GM12891 (cell line): ENCODE results near the gene NDUFB7. TPM values are rescaled to one million over a fixed set of nuclear protein-coding genes. Genes with fewer than 3 reads are reported as not detected.
"Not testable (repeated sequence)": the region's sequence is repeated elsewhere in the genome, so short reads cannot be mapped to it uniquely, and the experiment has no call there.

Experiments
- DNase-seq: peaks from one replicate; pipeline ENCODE4 v3.0.0; 2011; ENCODE audit warnings: low spot score; ENCODE audit not compliant: insufficient read length
- FAIRE-seq: peaks from 2 replicates; lab custom pipeline; 2011; peaks lifted over from hg19 to GRCh38; lab: Jason Lieb, UNC
- PAX5 ChIP-seq: IDR thresholded peaks from 2 replicates; pipeline ENCODE4 v1.6.1; 2011; ENCODE audit warnings: low read length, moderate library complexity, mild to moderate bottlenecking; ENCODE audit not compliant: insufficient read depth, severe bottlenecking
- POLR2A ChIP-seq: IDR thresholded peaks from 2 replicates; pipeline ENCODE4 v1.6.1; 2011; ENCODE audit warnings: low read depth, low read length, control low read depth
- POLR2AphosphoS5 ChIP-seq: IDR thresholded peaks from 2 replicates; pipeline ENCODE4 v1.6.1; 2011; ENCODE audit warnings: low read depth, low read length, control low read depth
- POU2F2 ChIP-seq: IDR thresholded peaks from 2 replicates; pipeline ENCODE4 v1.6.1; 2011; ENCODE audit warnings: low read depth, mild to moderate bottlenecking, control low read depth, low read length, moderate library complexity
- SPI1 ChIP-seq: IDR thresholded peaks from 2 replicates; pipeline ENCODE4 v1.6.1; 2011; ENCODE audit warnings: low read depth, low read length, control low read depth
- TAF1 ChIP-seq: IDR thresholded peaks from 2 replicates; pipeline ENCODE4 v1.6.1; 2011; ENCODE audit warnings: low read depth, low read length, control low read depth
- polyA plus RNA-seq: library from polyadenylated mRNA; unstranded; fragments of >200 nt; gene quantifications from one replicate; pipeline ENCODE4 v1.2.1, GENCODE V29; 2012; ENCODE audit warnings: low read depth, missing spikeins, inconsistent platforms; ENCODE audit not compliant: missing spikeins

NDUFB7 gene
- 194 TPM for polyA plus RNA-seq

- DNase-seq (peak; percentile 82), FAIRE-seq (peak; percentile 93)
- TF ChIP-seq POLR2AphosphoS5 (peak; percentile 85), POLR2A (peak; percentile 89), POU2F2 (peak; percentile 33; the same call in 1 of the 2 replicates), PAX5 (peak; percentile 67), TAF1 (peak; percentile 72; the same call in 1 of the 2 replicates), SPI1 (no peak)
Observed at GRCh38 chr19:14571695-14572490, at the start of gene NDUFB7. Gene NDUFB7, minus strand, starts transcription at chr19:14572066. Its CDS starts 66 bp downstream, at chr19:14572000.

GRCh38 chr19:14619404-14619803, 47.5 kb upstream of the NDUFB7 start:
- TF ChIP-seq SPI1: no peak
- TF ChIP-seq POLR2AphosphoS5: no peak
- no peak for TF ChIP-seq POLR2A
- TF ChIP-seq PAX5: no peak
- TF ChIP-seq POU2F2: no peak
- no peak for TF ChIP-seq TAF1
- DNase-seq: no peak
- no peak for FAIRE-seq

GRCh38 chr19:14616407-14616806, 44.5 kb upstream of the NDUFB7 start:
- DNase-seq: no peak
- no peak for FAIRE-seq
- TF ChIP-seq POLR2AphosphoS5 (no peak), PAX5 (no peak), TAF1 (no peak), POU2F2 (no peak)

- FAIRE-seq (no peak), DNase-seq (no peak)
- TF ChIP-seq TAF1 (no peak), POLR2AphosphoS5 (no peak), POLR2A (no peak), POU2F2 (no peak), SPI1 (no peak), PAX5 (no peak)
Observed at GRCh38 chr19:14615623-14616022, 43.8 kb upstream of the NDUFB7 start.

GRCh38 chr19:14614099-14614412, 42.2 kb upstream of the NDUFB7 start:
- TF ChIP-seq POLR2A (no peak), POU2F2 (0 out of 2 replicates have a peak, but pooled peaks have one; percentile 16), SPI1 (peak; percentile 86)
- FAIRE-seq (peak; percentile 87), DNase-seq (peak; percentile 26)

GRCh38 chr19:14613399-14614098, 41.7 kb upstream of the NDUFB7 start:
- not testable (repeated sequence) for FAIRE-seq, DNase-seq
- TF ChIP-seq SPI1: peak; percentile 94

GRCh38 chr19:14612657-14613056, 40.8 kb upstream of the NDUFB7 start:
- DNase-seq: no peak
- peak; percentile 63 for TF ChIP-seq POLR2AphosphoS5
- TF ChIP-seq TAF1: no peak
- no peak for TF ChIP-seq POLR2A
- TF ChIP-seq SPI1: no peak
- TF ChIP-seq PAX5: no peak
- TF ChIP-seq POU2F2: no peak
- no peak for FAIRE-seq

GRCh38 chr19:14612242-14612641, 40.4 kb upstream of the NDUFB7 start:
- DNase-seq, FAIRE-seq: not testable (repeated sequence)
- peak; percentile 65; the same call in 1 of the 2 replicates for TF ChIP-seq POLR2AphosphoS5

- DNase-seq: no peak
- TF ChIP-seq POU2F2 (no peak), SPI1 (no peak)
- no peak for FAIRE-seq
Observed at GRCh38 chr19:14611051-14611450, 39.2 kb upstream of the NDUFB7 start.

- no peak for TF ChIP-seq PAX5
- TF ChIP-seq SPI1: no peak
- no peak for TF ChIP-seq TAF1
- peak; percentile 55 for TF ChIP-seq POLR2AphosphoS5
- no peak for TF ChIP-seq POU2F2
- TF ChIP-seq POLR2A: peak; percentile 44; the same call in 1 of the 2 replicates
- FAIRE-seq (no peak), DNase-seq (no peak)
Observed at GRCh38 chr19:14606627-14607026, 34.8 kb upstream of the NDUFB7 start.
